Thymus (tissue), 11 donors: Measurements from ENCODE around the gene CMIP. TPM values are rescaled to one million over a fixed set of nuclear protein-coding genes. Genes with fewer than 3 reads are reported as not detected.

Experiments
- DNase-seq, 9 donors: peaks; one replicate each; pipeline ENCODE4 v3.0.0-alpha.2; 2013; ENCODE audit warnings: low spot score in 9 of 9, low read depth in 6 of 9, missing footprints in 1 of 9
- H3K27ac ChIP-seq, 2 donors: one replicate each; pipeline ENCODE4 v1.5.1; 2013; ENCODE audit warnings: control low read depth in 1 of 2, low read depth in 1 of 2, low read length in 1 of 2, mild to moderate bottlenecking in 1 of 2, moderate library complexity in 1 of 2
- H3K27me3 ChIP-seq, 2 donors: one replicate each; pipeline ENCODE4 v1.5.1; 2013; ENCODE audit warnings: low read length in 1 of 2; ENCODE audit not compliant: control insufficient read depth in 2 of 2, insufficient read depth in 1 of 2
- H3K36me3 ChIP-seq, 2 donors: one replicate each; pipeline ENCODE4 v1.5.1; 2013; ENCODE audit warnings: low read length in 1 of 2, mild to moderate bottlenecking in 1 of 2, moderate library complexity in 1 of 2; ENCODE audit not compliant: control insufficient read depth in 2 of 2, insufficient read depth in 2 of 2
- H3K4me1 ChIP-seq, 2 donors: one replicate each; pipeline ENCODE4 v1.5.1; 2013; ENCODE audit warnings: low read length in 2 of 2; ENCODE audit not compliant: control insufficient read depth in 2 of 2, insufficient read depth in 2 of 2
- H3K4me3 ChIP-seq, 2 donors: one replicate each; pipeline ENCODE4 v1.5.1; 2013; ENCODE audit warnings: low read length in 2 of 2, control low read depth in 1 of 2, mild to moderate bottlenecking in 1 of 2
- H3K9me3 ChIP-seq, 2 donors: one replicate each; pipeline ENCODE4 v1.5.1; 2013; ENCODE audit warnings: low read length in 1 of 2, mild to moderate bottlenecking in 1 of 2; ENCODE audit not compliant: control insufficient read depth in 2 of 2, insufficient read depth in 1 of 2
- WGBS: extraction: QIAGEN DNeasy Blood & Tissue Kit; methylation state at CpG from one replicate; pipeline ENCODE4 v1.1.7; 2013; 5-methylcytosine and 5-hydroxymethylcytosine counted together
- polyA plus RNA-seq: library from polyadenylated mRNA; stranded (reverse); fragments of 200-250 nt; gene quantifications from one replicate; pipeline ENCODE4 v1.2.3, GENCODE V29; 2013
- total RNA-seq: library from RNA; stranded (reverse); fragments of 120-200 nt; gene quantifications from one replicate; pipeline ENCODE4 v1.2.4, GENCODE V29; 2013
- donor health status: healthy.

The CMIP gene
- total and polyA plus RNA-seq, 2 donors = 5.2 to 19.4 TPM

DNA sequence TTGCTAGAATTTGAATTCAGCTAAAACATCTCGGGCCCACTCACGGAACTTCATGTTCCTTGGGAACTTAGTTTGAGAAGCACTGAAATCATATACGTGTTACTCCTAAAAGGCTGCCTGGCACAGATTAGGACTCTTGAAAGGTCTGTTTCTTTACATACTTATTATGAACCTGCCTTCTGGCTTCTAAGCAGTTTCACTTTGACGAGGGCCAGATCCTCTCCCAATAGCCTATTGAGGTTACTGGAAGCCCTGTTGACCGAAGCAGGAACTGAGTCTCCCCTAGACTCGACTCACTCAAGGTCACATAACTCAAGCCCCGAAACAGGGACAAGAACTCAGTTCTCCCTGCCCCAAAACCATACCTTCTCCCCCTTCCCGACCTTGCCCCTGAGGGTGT lies 212.6 kb downstream of the CMIP start:
- H3K4me1 ChIP-seq = no peaks in the 10 kb centered on the region
- no peak overlapping the region for H3K4me3 ChIP-seq
- 97% methylated on average over 8 of the region's 8 CpGs for WGBS
- peaks cover 45 to 51% of the 10 kb centered on the region in 2 donors for H3K36me3 ChIP-seq
- no peak overlapping the region for H3K27ac ChIP-seq
- DNase-seq = no peak
- H3K27me3 ChIP-seq = no peaks in the 10 kb centered on the region
- H3K9me3 ChIP-seq = no peaks in the 10 kb centered on the region

- H3K9me3 ChIP-seq = no peaks in the 10 kb centered on the region
- WGBS = 95% methylated on average over 13 of the region's 13 CpGs
- H3K4me1 ChIP-seq = no peaks in the 10 kb centered on the region
- peaks cover 39 to 50% of the 10 kb centered on the region in 2 donors for H3K36me3 ChIP-seq
- no peak overlapping the region for H3K4me3 ChIP-seq
- H3K27ac ChIP-seq = no peak overlapping the region
- no peaks in the 10 kb centered on the region for H3K27me3 ChIP-seq
- DNase-seq = no peak
Observed at GRCh38 chr16:81657781-81658180, 213.2 kb downstream of the CMIP start.

DNA sequence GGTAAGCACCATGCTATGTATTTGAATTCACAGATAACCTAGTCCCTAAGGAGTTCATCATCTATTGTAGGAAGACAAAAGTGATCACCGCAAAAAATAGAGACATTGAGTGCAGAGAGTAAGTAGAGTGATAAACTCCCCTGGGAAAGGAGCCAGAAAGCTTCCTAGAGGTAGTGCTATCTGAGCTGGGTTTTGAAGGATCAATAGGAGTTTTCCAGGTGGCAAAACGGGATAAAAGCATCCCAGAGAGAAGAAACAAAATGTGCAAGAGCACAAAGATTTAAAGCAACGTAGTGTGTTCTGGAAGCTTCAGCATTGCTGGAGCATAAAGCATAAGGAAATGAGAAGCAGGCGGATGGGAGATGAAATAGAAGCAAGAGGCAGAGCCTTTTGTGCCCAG lies 213.8 kb downstream of the CMIP start:
- Histone ChIP-seq H3K4me3 (no peak overlapping the region), H3K9me3 (no peaks in the 10 kb centered on the region), H3K36me3 (peaks cover 36 to 44% of the 10 kb centered on the region in 2 donors), H3K27ac (no peak overlapping the region), H3K4me1 (no peaks in the 10 kb centered on the region), H3K27me3 (no peaks in the 10 kb centered on the region)
- WGBS = 98% methylated on average over 4 of the region's 4 CpGs
- no peak for DNase-seq

DNA sequence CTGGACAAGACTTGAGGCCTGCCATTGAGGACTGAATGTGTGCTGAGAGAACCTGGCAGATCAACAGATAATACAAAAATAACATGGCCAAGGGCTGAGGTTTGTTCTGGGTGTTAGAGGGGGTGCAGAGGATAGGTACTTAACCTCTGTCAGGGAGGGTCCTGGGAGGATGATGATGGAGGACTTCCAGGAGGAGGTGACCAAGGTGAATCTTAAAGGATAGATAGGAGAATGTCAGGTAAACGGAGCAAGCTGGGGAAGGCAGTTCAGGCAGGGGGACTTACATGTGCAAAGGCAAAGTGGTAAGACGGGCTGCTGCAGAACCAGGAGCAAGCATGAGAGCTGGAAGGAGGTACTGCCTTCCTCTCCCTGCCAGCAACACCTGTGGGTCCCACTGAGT lies 214.6 kb downstream of the CMIP start:
- H3K27me3 ChIP-seq = no peaks in the 10 kb centered on the region
- H3K4me3 ChIP-seq = no peak overlapping the region
- peaks cover 37 to 42% of the 10 kb centered on the region in 2 donors for H3K36me3 ChIP-seq
- no peak overlapping the region for H3K27ac ChIP-seq
- no peaks in the 10 kb centered on the region for H3K4me1 ChIP-seq
- DNase-seq = no peak
- H3K9me3 ChIP-seq = no peaks in the 10 kb centered on the region
- WGBS = 96% methylated on average over 2 of the region's 2 CpGs

DNA sequence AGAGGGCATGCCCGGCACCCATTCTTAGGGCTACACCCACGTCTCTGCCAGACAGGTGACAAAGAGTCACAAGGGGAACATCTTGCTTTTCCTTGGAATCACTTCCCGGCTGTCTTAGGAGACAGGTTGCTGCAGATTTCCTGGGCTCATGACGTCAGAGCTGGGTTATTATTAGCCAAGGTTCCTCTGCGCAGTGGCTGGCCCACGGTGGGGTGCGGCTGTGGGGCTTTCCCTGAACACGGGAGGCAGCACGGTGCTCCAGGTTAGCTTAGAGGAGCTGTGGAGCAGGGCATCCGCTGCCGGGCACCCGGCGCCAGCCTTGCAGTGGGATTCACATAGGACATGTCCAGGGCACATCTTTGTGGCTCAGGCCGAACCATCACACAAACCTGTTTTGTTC lies 216.5 kb downstream of the CMIP start:
- Histone ChIP-seq H3K4me3 (no peak overlapping the region), H3K9me3 (no peaks in the 10 kb centered on the region), H3K27me3 (no peaks in the 10 kb centered on the region), H3K27ac (no peak overlapping the region), H3K36me3 (peaks cover 46 to 47% of the 10 kb centered on the region in 2 donors), H3K4me1 (no peaks in the 10 kb centered on the region)
- DNase-seq = no peak
- 96% methylated on average over 14 of the region's 14 CpGs for WGBS

GRCh38 chr16:81664153-81664552 lies 219.5 kb downstream of the CMIP start:
- no peaks in the 10 kb centered on the region for H3K27me3 ChIP-seq
- H3K9me3 ChIP-seq = no peaks in the 10 kb centered on the region
- no peaks in the 10 kb centered on the region for H3K4me1 ChIP-seq
- peaks cover 42 to 47% of the 10 kb centered on the region in 2 donors for H3K36me3 ChIP-seq
- DNase-seq = no peak
- no peak overlapping the region for H3K27ac ChIP-seq
- 98% methylated on average over 14 of the region's 14 CpGs for WGBS
- H3K4me3 ChIP-seq = no peak overlapping the region

GRCh38 chr16:81665588-81665987 lies 221.0 kb downstream of the CMIP start:
- Histone ChIP-seq H3K36me3 (peaks cover 41 to 43% of the 10 kb centered on the region in 2 donors), H3K4me1 (peaks cover 2 to 7% of the 10 kb centered on the region in 2 donors), H3K27ac (no peak overlapping the region)

DNA sequence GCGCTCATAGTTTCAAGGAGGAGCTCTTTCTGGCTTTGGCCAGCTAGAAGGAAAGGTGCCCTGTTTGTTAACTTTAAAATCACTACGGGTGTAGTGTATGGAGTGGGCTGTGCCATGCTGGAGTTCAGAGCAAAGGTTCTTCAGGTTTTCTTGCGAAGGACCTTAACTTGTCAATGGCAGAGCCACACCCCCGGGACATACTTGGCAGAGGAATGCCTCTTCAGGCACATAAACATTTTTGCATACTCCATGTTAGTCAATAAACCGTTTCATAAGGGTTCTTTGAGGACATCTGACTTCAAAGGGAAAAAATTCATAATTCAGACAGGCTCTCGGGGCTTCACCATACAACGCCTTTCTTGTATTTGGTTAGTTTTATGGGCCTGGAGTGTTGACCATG lies 221.5 kb downstream of the CMIP start:
- Histone ChIP-seq H3K4me1 (peaks cover 2 to 7% of the 10 kb centered on the region in 2 donors), H3K27me3 (no peaks in the 10 kb centered on the region), H3K9me3 (no peaks in the 10 kb centered on the region), H3K36me3 (peaks cover 37 to 40% of the 10 kb centered on the region in 2 donors), H3K27ac (no peak overlapping the region), H3K4me3 (no peak overlapping the region)
- 99% methylated on average over 7 of the region's 7 CpGs for WGBS
- no peak for DNase-seq

More at GRCh38 chr16:81665588-81665987, 221.0 kb downstream of the CMIP start:
- Histone ChIP-seq H3K9me3 (no peaks in the 10 kb centered on the region), H3K4me3 (no peak overlapping the region), H3K27me3 (no peaks in the 10 kb centered on the region)
- no peak for DNase-seq
- 88% methylated on average over 4 of the region's 4 CpGs for WGBS

DNA sequence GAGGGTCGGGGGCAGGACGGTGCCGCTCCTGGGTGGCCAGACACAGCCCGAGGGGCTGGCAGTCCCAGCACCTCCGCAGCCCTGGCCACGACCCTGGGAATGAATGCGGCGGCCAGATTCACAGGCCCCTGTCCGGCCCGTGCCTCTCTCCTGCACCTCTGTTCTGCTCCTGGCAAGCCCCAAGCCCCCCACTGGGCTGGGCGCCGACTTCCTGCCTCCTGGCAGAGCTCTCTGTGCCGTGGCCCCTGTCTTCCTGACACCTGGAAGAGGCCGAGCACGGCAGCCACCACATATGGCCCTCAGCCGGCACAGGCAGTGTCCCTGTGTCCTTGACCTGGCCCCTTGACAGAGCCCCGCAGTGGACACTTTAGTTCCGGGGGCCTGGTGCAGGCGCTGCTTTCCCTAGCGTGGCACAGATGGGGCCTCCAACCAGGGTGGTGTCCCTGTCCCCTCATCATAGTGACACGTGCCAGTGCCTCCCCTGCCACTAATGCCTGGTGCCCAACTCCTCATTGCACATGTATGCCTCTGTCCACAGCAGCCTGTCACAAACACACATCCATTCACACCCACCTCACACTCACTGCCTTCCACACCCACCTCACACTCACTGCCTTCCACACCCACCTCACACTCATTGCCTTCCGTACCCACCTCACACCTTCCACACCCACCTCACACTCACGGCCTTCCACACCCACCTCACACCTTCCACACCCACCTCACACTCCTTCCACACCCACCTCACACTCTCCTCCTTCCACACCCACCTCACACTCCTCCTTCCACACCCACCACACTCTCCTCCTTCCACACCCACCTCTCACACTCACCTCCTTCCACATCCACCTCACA lies 223.9 kb downstream of the CMIP start:
- DNase-seq = no peak
- H3K27ac ChIP-seq = no peak overlapping the region
- H3K36me3 ChIP-seq = peaks cover 46% of the 10 kb centered on the region in 2 donors
- H3K4me1 ChIP-seq = peaks cover 2 to 7% of the 10 kb centered on the region in 2 donors
- WGBS = 94% methylated on average over 23 of the region's 23 CpGs
- no peaks in the 10 kb centered on the region for H3K9me3 ChIP-seq
- H3K27me3 ChIP-seq = no peaks in the 10 kb centered on the region
- H3K4me3 ChIP-seq = no peak overlapping the region
